Upper lobe of left lung (tissue), 6 donors: Measurements from ENCODE around the gene SPDL1. TPM values are rescaled to one million over a fixed set of nuclear protein-coding genes. Genes with fewer than 3 reads are reported as not detected.

ENCODE experiments used
- ATAC-seq, 2 donors: fragments of 200-7000 bp; cut with Tn5 transposase; one replicate each; pipeline ENCODE4 v1.9.1; 2022; ENCODE audit warnings: mild to moderate bottlenecking in 2 of 2, moderate library complexity in 2 of 2; ENCODE audit not compliant: low FRiP score in 2 of 2
- DNase-seq, 2 donors: peaks; one replicate each; pipeline ENCODE4 v3.0.0-alpha.2; 2019 to 2020
- H3K27ac ChIP-seq, 4 donors: fragments of 200-600 bp; sonication (generic); one replicate each; pipeline ENCODE4 v1.5.1; 2016 to 2019
- H3K27me3 ChIP-seq, 4 donors: fragments of 200-600 bp; sonication (generic); one replicate each; pipeline ENCODE4 v1.5.1; 2017 to 2019
- H3K36me3 ChIP-seq, 4 donors: fragments of 200-600 bp; sonication (generic); one replicate each; pipeline ENCODE4 v1.5.1; 2016 to 2019
- H3K4me1 ChIP-seq, 4 donors: fragments of 200-600 bp; sonication (generic); one replicate each; pipeline ENCODE4 v1.5.1; 2018 to 2019
- H3K4me3 ChIP-seq, 4 donors: fragments of 200-600 bp; sonication (generic); one replicate each; pipeline ENCODE4 v1.5.1; 2017 to 2019; ENCODE audit warnings: mild to moderate bottlenecking in 2 of 4, moderate library complexity in 1 of 4
- H3K9me3 ChIP-seq, 4 donors: fragments of 200-600 bp; sonication (generic); one replicate each; pipeline ENCODE4 v1.5.1; 2018 to 2019
- CTCF ChIP-seq, 6 experiments: fragments of 450-650 bp in 4 of 6; fragments of 200-600 bp in 2 of 6; sonication (generic) in 2 of 6; IDR thresholded peaks; one replicate each; pipeline ENCODE4 v1.5.1; 2016 to 2019; ENCODE audit warnings: antibody characterized with exemption in 6 of 6
- EP300 ChIP-seq, 4 donors: sonication (generic); formaldehyde crosslinking; IDR thresholded peaks; one replicate each; pipeline ENCODE4 v1.5.1; 2017; ENCODE audit warnings: antibody characterized with exemption in 4 of 4, control low read depth in 2 of 4
- POLR2A ChIP-seq, 4 donors: fragments of 450-650 bp; IDR thresholded peaks; one replicate each; pipeline ENCODE4 v1.5.1; 2016 to 2017; ENCODE audit warnings: antibody characterized with exemption in 4 of 4, mild to moderate bottlenecking in 2 of 4
- POLR2AphosphoS5 ChIP-seq, 2 donors: sonication (generic); formaldehyde crosslinking; IDR thresholded peaks; one replicate each; pipeline ENCODE4 v1.5.1; 2017; ENCODE audit warnings: antibody characterized with exemption in 2 of 2
- WGBS, 2 donors: methylation state at CpG; one replicate each; pipeline ENCODE4 v1.1.5; 2017 to 2018; 5-methylcytosine and 5-hydroxymethylcytosine counted together
- total RNA-seq, 6 donors: library from RNA; depleted of rRNA in 4 of 6; stranded (reverse); fragments of >200 nt in 4 of 6; gene quantifications; one replicate each; pipeline versions ENCODE4 v1.1.0 to v1.2.1, GENCODE V29; 2016 to 2021
- donor health status: DM: no; HTN: no; CAD: no; lungs with moderate emphysema.
- donor health status: DM: no; HTN: yes; CAD: no; lungs with severe emphysema.

SPDL1 gene
- total RNA-seq, 6 donors from 2014 or later, result 1.9 to 9.2 (median 5.5) TPM

GRCh38 chr5:169628892-169629291 is 45.3 kb downstream of the SPDL1 start:
- DNase-seq, result no peak
- no peaks in the 10 kb centered on the region for H3K27me3 ChIP-seq
- no peaks in the 10 kb centered on the region for H3K9me3 ChIP-seq
- ATAC-seq, result no peak
- H3K4me3 ChIP-seq, result no peak overlapping the region
- H3K4me1 ChIP-seq, result peaks cover 0 to 5% (median 0%) of the 10 kb centered on the region in 4 donors
- no peak for TF ChIP-seq POLR2A (IDR thresholded peaks at IDR 0.05)
- TF ChIP-seq CTCF (IDR thresholded peaks at IDR 0.05), result no peak
- no peak for TF ChIP-seq EP300 (IDR thresholded peaks at IDR 0.05)
- TF ChIP-seq POLR2AphosphoS5 (IDR thresholded peaks at IDR 0.05), result no peak
- 92 to 93% methylated on average over 2 of the region's 2 CpGs for WGBS, 2 donors
- no peaks in the 10 kb centered on the region for H3K36me3 ChIP-seq
- H3K27ac ChIP-seq, result no peak overlapping the region

GRCh38 chr5:169629847-169630548 is 46.4 kb downstream of the SPDL1 start:
- no peak for TF ChIP-seq EP300 (IDR thresholded peaks at IDR 0.05)
- no peak for TF ChIP-seq POLR2AphosphoS5 (IDR thresholded peaks at IDR 0.05)
- TF ChIP-seq CTCF (IDR thresholded peaks at IDR 0.05), result no peak
- no peak for TF ChIP-seq POLR2A (IDR thresholded peaks at IDR 0.05)
- ATAC-seq, result peak in 1 of 2 donors; percentile 43
- 59 to 65% methylated on average over 6 of the region's 6 CpGs for WGBS, 2 donors
- Histone ChIP-seq H3K36me3 (no peaks in the 10 kb centered on the region), H3K4me3 (no peak overlapping the region), H3K27ac (no peak overlapping the region), H3K9me3 (no peaks in the 10 kb centered on the region), H3K4me1 (peaks cover 0 to 5% (median 0%) of the 10 kb centered on the region in 4 donors), H3K27me3 (no peaks in the 10 kb centered on the region)
- no peak for DNase-seq

GRCh38 chr5:169631360-169631759 is 47.8 kb downstream of the SPDL1 start:
- DNase-seq, result peak in 1 of 2 donors; percentile 64
- peaks cover 0 to 5% (median under 1%) of the 10 kb centered on the region in 4 donors for H3K4me1 ChIP-seq
- 57 to 84% methylated on average over 4 of the region's 4 CpGs for WGBS, 2 donors
- TF ChIP-seq POLR2A (IDR thresholded peaks at IDR 0.05), result no peak
- peak in 1 of 4 donors; percentile 29 for TF ChIP-seq EP300 (IDR thresholded peaks at IDR 0.05)
- no peak overlapping the region for H3K4me3 ChIP-seq
- ATAC-seq, result peak in 1 of 2 donors; percentile 34
- H3K27me3 ChIP-seq, result no peaks in the 10 kb centered on the region
- H3K27ac ChIP-seq, result no peak overlapping the region
- H3K36me3 ChIP-seq, result no peaks in the 10 kb centered on the region
- no peaks in the 10 kb centered on the region for H3K9me3 ChIP-seq

GRCh38 chr5:169632946-169633345 is 49.4 kb downstream of the SPDL1 start:
- Histone ChIP-seq H3K27ac (no peak overlapping the region), H3K9me3 (no peaks in the 10 kb centered on the region), H3K4me3 (no peak overlapping the region), H3K27me3 (no peaks in the 10 kb centered on the region), H3K4me1 (peaks cover 3 to 14% (median 13%) of the 10 kb centered on the region in 4 donors), H3K36me3 (no peaks in the 10 kb centered on the region)
- no peak for TF ChIP-seq POLR2A (IDR thresholded peaks at IDR 0.05)
- TF ChIP-seq CTCF (IDR thresholded peaks at IDR 0.05), result no peak
- TF ChIP-seq EP300 (IDR thresholded peaks at IDR 0.05), result no peak
- TF ChIP-seq POLR2AphosphoS5 (IDR thresholded peaks at IDR 0.05), result no peak
- ATAC-seq (no peak), DNase-seq (no peak)
- 46 to 59% methylated on average over 1 of the region's 1 CpG for WGBS, 2 donors

- Histone ChIP-seq H3K9me3 (peaks cover 0 to 6% (median 2%) of the 10 kb centered on the region in 4 donors), H3K4me1 (peaks cover 3 to 20% (median 13%) of the 10 kb centered on the region in 4 donors), H3K36me3 (no peaks in the 10 kb centered on the region), H3K27ac (no peak overlapping the region), H3K4me3 (no peak overlapping the region), H3K27me3 (no peaks in the 10 kb centered on the region)
- 85 to 92% methylated on average over 1 of the region's 1 CpG for WGBS, 2 donors
- ATAC-seq, result no peak
- no peak for DNase-seq
- no peak for TF ChIP-seq EP300 (IDR thresholded peaks at IDR 0.05)
- TF ChIP-seq POLR2AphosphoS5 (IDR thresholded peaks at IDR 0.05), result no peak
- no peak for TF ChIP-seq POLR2A (IDR thresholded peaks at IDR 0.05)
- TF ChIP-seq CTCF (IDR thresholded peaks at IDR 0.05), result no peak
Measured at GRCh38 chr5:169634606-169635005, 51.0 kb downstream of the SPDL1 start.
